ENCODE results near the gene CD200R1L.

DNA sequence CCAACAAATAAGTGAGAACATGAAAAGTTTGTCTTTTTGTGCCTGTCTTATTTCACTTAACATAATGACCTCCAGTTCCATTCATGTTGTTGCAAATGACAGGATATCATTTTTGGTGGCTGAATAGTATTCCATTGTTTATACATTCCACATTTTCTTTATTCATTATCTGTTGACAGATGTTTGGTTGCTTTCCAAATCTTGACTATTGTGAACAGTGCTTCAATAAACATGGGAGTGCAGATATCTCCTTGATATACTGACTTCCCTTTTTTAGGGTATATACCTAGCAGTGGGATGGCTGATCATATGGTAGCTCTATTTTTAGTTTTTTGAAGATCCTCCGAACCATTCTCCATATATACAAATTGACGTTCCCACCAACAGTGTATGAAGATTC is 19.1 kb upstream of the CD200R1L start:
- TF ChIP-seq CTCF (IDR thresholded peaks at IDR 0.05) (no peak), POLR2A (IDR thresholded peaks at IDR 0.05) (no peak)
